GM13976 (cell line): Measurements from ENCODE around the gene CAMK2A.

Experiments
- DNase-seq: peaks from one replicate; pipeline ENCODE4 v3.0.0; 2012; ENCODE audit warnings: low spot score
- CTCF ChIP-seq: IDR thresholded peaks from 2 replicates; pipeline ENCODE4 v1.5.1; 2012; ENCODE audit warnings: borderline replicate concordance, mild to moderate bottlenecking; ENCODE audit not compliant: insufficient read depth; ENCODE audit errors: extremely low read depth, missing control alignments, control extremely low read depth
- in situ Hi-C: fragments of 300-500 bp; cut with MboI; formaldehyde crosslinking; loops from one replicate; pipeline ENCODE4 v1.12.0; 2022; ENCODE audit warnings: low sequenced_read_pairs, mixed read lengths, inconsistent platforms; ENCODE audit not compliant: unreplicated experiment

The CAMK2A gene

GRCh38 chr5:150241298-150242160 is 48.0 kb downstream of the CAMK2A start:
- TF ChIP-seq CTCF: no peak
- in situ Hi-C loops: no loop called here
- no peak for DNase-seq

GRCh38 chr5:150239794-150240122 is 49.8 kb downstream of the CAMK2A start:
- in situ Hi-C loops: no loop called here
- DNase-seq: no peak
- TF ChIP-seq CTCF: no peak

GRCh38 chr5:150239099-150239793 is 50.3 kb downstream of the CAMK2A start:
- in situ Hi-C loops: no loop called here
- no peak for DNase-seq
- no peak for TF ChIP-seq CTCF

GRCh38 chr5:150238646-150239045 is 50.9 kb downstream of the CAMK2A start:
- DNase-seq: no peak
- TF ChIP-seq CTCF: no peak
- in situ Hi-C loops: no loop called here

- TF ChIP-seq CTCF: no peak
- DNase-seq: no peak
- in situ Hi-C loops: no loop called here
These were observed 52.4 kb downstream of the CAMK2A start for GRCh38 chr5:150236981-150237754.

- no peak for TF ChIP-seq CTCF
- in situ Hi-C loops: no loop called here
- no peak for DNase-seq
These were observed 53.3 kb downstream of the CAMK2A start for GRCh38 chr5:150236313-150236712.
